ENCODE results near the gene SYNPR.

GRCh38 chr3:63290686-63291085 lies 12.6 kb downstream of the SYNPR start:
- no peak for TF ChIP-seq CTCF (IDR thresholded peaks at IDR 0.05; ENCODE audit: insufficient read depth, low read depth, low read length)
- no peak for TF ChIP-seq EZH2 (IDR thresholded peaks at IDR 0.05; ENCODE audit: insufficient read depth, low read length)
